Measurements from ENCODE around the gene TMEM94.

TMEM94 gene

GRCh38 chr17:75542229-75542628, 85.8 kb downstream of the TMEM94 start:
- no peak for DNase-seq (ENCODE audit: low read depth)
- TF ChIP-seq, protein P1, sequence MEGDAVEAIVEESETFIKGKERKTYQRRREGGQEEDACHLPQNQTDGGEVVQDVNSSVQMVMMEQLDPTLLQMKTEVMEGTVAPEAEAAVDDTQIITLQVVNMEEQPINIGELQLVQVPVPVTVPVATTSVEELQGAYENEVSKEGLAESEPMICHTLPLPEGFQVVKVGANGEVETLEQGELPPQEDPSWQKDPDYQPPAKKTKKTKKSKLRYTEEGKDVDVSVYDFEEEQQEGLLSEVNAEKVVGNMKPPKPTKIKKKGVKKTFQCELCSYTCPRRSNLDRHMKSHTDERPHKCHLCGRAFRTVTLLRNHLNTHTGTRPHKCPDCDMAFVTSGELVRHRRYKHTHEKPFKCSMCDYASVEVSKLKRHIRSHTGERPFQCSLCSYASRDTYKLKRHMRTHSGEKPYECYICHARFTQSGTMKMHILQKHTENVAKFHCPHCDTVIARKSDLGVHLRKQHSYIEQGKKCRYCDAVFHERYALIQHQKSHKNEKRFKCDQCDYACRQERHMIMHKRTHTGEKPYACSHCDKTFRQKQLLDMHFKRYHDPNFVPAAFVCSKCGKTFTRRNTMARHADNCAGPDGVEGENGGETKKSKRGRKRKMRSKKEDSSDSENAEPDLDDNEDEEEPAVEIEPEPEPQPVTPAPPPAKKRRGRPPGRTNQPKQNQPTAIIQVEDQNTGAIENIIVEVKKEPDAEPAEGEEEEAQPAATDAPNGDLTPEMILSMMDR (IDR thresholded peaks at IDR 0.05; ENCODE audit: insufficient read depth, low read depth, low read length, missing control alignments): no peak
- H3K4me3 ChIP-seq (ENCODE audit: low read depth, low read length): no peak overlapping the region

DNA sequence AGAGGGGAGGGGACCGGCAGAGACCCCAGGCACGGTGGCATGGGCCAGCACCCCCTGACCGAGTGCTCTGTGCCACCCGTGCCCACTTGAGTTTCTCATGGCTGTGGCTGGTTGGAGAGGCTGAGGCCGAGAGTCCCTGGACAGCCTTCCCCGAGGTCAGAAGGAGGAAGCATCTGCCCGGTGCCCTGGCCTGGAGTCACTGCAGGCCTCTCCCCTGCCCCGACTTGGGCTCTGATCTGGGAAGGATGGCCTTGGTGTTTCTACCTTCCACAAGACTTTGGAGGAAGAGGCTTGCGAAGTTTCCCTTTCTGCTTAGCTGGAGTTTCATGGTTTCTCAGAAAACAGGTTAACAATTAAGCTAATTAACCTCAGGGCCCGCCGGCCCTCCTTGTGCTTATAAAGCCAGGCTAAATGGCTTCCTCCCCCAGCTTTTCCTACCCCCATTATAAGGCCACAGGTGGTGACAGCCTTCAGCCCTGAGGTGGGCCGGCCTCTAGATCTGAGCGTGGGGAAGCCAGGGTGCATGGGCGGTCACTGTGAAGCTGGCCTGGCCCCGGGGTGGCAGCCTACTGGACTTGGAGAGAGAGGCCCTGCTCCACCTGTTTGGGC, 86.4 kb downstream of the TMEM94 start:
- no peak for DNase-seq (ENCODE audit: low read depth)
- no peak overlapping the region for H3K4me3 ChIP-seq (ENCODE audit: low read depth, low read length)
- TF ChIP-seq, protein P1 (IDR thresholded peaks at IDR 0.05; ENCODE audit: insufficient read depth, low read depth, low read length, missing control alignments): no peak

DNA sequence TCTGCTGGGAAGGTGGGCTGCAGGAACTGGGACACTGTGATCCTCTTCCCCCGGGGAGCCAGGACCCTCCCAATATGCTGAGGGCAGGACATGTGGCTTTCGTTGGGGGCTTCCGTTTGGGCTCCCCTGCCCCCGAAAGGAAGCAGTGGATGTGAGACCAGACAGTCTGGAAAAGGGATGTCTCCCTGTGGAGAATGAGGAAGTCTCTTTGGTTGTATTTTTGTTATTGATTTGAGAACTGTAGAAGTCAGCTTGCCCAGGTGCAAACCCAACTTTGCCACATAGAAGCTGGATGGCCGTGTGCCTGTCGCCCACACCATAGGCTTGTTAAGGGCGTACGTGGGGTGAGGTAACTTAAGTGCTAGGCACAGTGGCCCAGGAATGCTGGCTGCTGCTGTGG, 87.8 kb downstream of the TMEM94 start:
- DNase-seq (ENCODE audit: low read depth): no peak
- TF ChIP-seq, protein P1 (IDR thresholded peaks at IDR 0.05; ENCODE audit: insufficient read depth, low read depth, low read length, missing control alignments): no peak
- no peak overlapping the region for H3K4me3 ChIP-seq (ENCODE audit: low read depth, low read length)

DNA sequence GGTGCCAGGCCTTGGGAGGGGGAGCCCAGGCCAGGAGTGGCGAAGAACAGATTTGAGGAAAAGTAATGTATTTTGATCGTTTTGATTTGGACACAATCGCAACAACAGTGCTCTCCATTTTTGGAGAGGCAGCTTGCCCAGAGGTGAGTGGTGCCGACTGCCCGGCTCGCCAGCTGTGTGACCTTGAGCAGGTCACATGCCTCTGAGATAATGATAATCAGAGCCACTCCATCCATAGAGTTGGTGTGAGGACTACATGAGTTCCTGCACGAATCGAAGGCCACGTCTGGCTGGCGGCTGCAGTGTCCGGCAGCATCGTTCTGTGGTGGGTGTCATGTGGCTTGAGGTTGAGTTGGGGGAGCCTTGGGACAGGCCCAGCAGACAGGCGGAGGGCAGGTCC, 89.7 kb downstream of the TMEM94 start:
- DNase-seq (ENCODE audit: low read depth): no peak
- TF ChIP-seq, protein P1 (IDR thresholded peaks at IDR 0.05; ENCODE audit: insufficient read depth, low read depth, low read length, missing control alignments): no peak
- H3K4me3 ChIP-seq (ENCODE audit: low read depth, low read length): no peak overlapping the region

DNA sequence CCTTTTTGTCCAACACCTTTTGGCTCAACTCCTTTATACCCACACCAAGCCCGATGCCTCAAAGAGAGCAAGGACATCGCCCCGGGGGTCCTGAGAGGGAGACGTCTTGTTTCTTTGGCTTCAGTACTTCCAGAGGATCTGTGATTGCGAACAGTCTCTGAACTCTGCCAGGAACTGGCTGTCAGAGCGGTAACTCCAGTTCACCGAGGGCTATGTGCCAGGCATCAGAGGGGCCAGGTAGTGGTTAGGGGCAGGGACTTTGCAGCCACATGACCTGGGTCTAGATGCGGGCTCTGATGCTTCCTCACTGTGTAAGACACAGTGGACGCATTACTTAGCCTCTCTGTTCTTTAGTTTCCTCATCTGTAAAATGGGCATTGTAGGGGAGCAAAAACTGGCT, 90.7 kb downstream of the TMEM94 start:
- TF ChIP-seq, protein P1 (IDR thresholded peaks at IDR 0.05; ENCODE audit: insufficient read depth, low read depth, low read length, missing control alignments): no peak
- DNase-seq (ENCODE audit: low read depth): no peak
- H3K4me3 ChIP-seq (ENCODE audit: low read depth, low read length): no peak overlapping the region

GRCh38 chr17:75548813-75549212, 92.4 kb downstream of the TMEM94 start:
- peak; percentile 18 for DNase-seq (ENCODE audit: low read depth)
- TF ChIP-seq, protein P1 (IDR thresholded peaks at IDR 0.05; ENCODE audit: insufficient read depth, low read depth, low read length, missing control alignments): no peak
- no peak overlapping the region for H3K4me3 ChIP-seq (ENCODE audit: low read depth, low read length)
